ENCODE data around the gene CNTNAP3.
"Not testable (repeated sequence)": the region's sequence is repeated elsewhere in the genome, so short reads cannot be mapped to it uniquely, and the experiment has no call there.

- TF ChIP-seq CTCF, POLR2A (IDR thresholded peaks at IDR 0.05): not testable (repeated sequence)
These were observed 202.7 kb downstream of the CNTNAP3 start for GRCh38 chr9:39085311-39085710.
